Cardiac muscle cell (in vitro differentiated cells and primary cell): ENCODE measurements around the gene CYB561A3. TPM values are rescaled to one million over a fixed set of nuclear protein-coding genes. Genes with fewer than 3 reads are reported as not detected.

ENCODE experiments used
- DNase-seq, 2 donors: peaks; one replicate each; pipeline versions ENCODE4 v3.0.0 to v3.0.0-alpha.2; 2010 to 2017; ENCODE audit warnings: low read depth in 1 of 2, low spot score in 1 of 2
- H3K27ac ChIP-seq: fragments of 200-600 bp; sonication (generic); 2 replicates; pipeline ENCODE4 v1.5.1; 2016
- H3K27me3 ChIP-seq: fragments of 200-600 bp; sonication (generic); 2 replicates; pipeline ENCODE4 v1.6.0; 2016; ENCODE audit warnings: control low read depth
- H3K36me3 ChIP-seq: fragments of 200-600 bp; sonication (generic); 2 replicates; pipeline ENCODE4 v1.5.1; 2016; ENCODE audit warnings: control low read depth
- H3K4me1 ChIP-seq: fragments of 200-600 bp; sonication (generic); 2 replicates; pipeline ENCODE4 v1.8.1; 2017; ENCODE audit warnings: low read depth, mild to moderate bottlenecking, mixed run types
- H3K4me3 ChIP-seq: fragments of 200-600 bp; sonication (generic); 2 replicates; pipeline ENCODE4 v1.5.1; 2016; ENCODE audit warnings: mild to moderate bottlenecking
- H3K9me3 ChIP-seq: fragments of 200-600 bp; sonication (generic); 2 replicates; pipeline ENCODE4 v1.5.1; 2017; ENCODE audit warnings: low read depth, mild to moderate bottlenecking, control low read depth
- polyA plus RNA-seq: library from polyadenylated mRNA; unstranded; fragments of >200 nt; fragmentation: Nextera tagmentation; extraction: Ambion mirVana; gene quantifications from 2 replicates; pipeline ENCODE4 v1.2.1, GENCODE V29; 2016
- total RNA-seq: library from RNA; depleted of rRNA; stranded (reverse); fragments of >200 nt; gene quantifications from 2 replicates; pipeline ENCODE4 v1.2.3, GENCODE V29; 2016
- TF ChIP-seq, protein P1 (sequence below): IDR thresholded peaks from 2 replicates; pipeline ENCODE4 v1.5.1; 2012; ENCODE audit warnings: low read depth, mild to moderate bottlenecking, low read length

CYB561A3 gene
- total and polyA plus RNA-seq, 2 experiments from 2014 or later = 12.6 to 13.5 TPM

DNA sequence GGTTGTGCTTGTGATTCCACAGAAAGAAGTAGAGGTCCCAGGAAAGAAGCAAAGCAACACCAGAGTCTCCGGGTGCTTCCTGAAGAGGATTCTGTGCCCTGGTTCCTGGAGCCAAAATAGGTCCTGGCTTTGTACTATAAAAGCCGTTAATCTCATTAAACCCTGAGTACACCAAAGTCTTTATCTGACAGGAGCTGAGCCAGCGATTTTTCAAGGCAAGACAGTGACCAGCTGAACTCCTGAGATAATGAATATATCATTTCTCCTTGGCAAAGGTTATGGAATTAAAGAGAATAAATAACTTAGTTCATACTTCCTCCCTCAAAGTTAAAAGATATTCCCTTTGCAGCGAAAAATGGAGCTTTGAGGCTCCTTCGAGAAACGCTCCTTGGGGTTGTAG lies 5.7 kb upstream of the CYB561A3 start:
- no peak overlapping the region for H3K27ac ChIP-seq
- peaks cover 52% of the 10 kb centered on the region for H3K36me3 ChIP-seq
- no peak for DNase-seq
- no peaks in the 10 kb centered on the region for H3K4me1 ChIP-seq
- no peaks in the 10 kb centered on the region for H3K27me3 ChIP-seq
- TF ChIP-seq, protein P1, sequence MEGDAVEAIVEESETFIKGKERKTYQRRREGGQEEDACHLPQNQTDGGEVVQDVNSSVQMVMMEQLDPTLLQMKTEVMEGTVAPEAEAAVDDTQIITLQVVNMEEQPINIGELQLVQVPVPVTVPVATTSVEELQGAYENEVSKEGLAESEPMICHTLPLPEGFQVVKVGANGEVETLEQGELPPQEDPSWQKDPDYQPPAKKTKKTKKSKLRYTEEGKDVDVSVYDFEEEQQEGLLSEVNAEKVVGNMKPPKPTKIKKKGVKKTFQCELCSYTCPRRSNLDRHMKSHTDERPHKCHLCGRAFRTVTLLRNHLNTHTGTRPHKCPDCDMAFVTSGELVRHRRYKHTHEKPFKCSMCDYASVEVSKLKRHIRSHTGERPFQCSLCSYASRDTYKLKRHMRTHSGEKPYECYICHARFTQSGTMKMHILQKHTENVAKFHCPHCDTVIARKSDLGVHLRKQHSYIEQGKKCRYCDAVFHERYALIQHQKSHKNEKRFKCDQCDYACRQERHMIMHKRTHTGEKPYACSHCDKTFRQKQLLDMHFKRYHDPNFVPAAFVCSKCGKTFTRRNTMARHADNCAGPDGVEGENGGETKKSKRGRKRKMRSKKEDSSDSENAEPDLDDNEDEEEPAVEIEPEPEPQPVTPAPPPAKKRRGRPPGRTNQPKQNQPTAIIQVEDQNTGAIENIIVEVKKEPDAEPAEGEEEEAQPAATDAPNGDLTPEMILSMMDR = no peak
- no peaks in the 10 kb centered on the region for H3K9me3 ChIP-seq
- no peak overlapping the region for H3K4me3 ChIP-seq

DNA sequence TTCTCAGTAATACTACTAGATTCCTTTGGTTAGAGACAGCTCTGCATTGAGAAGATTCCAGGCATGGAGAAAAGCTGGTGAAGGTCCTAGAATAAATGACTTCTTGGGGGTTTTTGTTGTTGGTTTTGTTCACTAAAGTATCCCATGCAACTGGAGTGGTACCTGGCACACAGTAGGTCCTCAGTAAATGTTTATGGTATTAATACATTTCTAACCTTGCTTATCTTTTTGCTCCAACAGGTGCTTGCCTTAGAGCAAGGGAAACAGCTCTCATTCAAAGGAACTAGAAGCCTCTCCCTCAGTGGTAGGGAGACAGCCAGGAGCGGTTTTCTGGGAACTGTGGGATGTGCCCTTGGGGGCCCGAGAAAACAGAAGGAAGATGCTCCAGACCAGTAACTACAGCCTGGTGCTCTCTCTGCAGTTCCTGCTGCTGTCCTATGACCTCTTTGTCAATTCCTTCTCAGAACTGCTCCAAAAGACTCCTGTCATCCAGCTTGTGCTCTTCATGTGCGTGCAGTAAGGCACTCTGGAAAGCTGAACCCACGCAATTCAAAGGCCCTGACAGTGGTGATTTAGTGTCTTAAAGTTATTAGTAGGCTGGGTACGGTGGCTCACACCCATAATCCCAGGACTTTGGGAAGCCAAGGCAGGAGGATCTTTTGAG lies 2.5 kb upstream of the CYB561A3 start:
- no peak for DNase-seq
- H3K4me3 ChIP-seq = no peak overlapping the region
- TF ChIP-seq, protein P1 = no peak
- no peaks in the 10 kb centered on the region for H3K27me3 ChIP-seq
- H3K27ac ChIP-seq = no peak overlapping the region
- H3K36me3 ChIP-seq = peaks cover 44% of the 10 kb centered on the region
- peaks cover 9% of the 10 kb centered on the region for H3K4me1 ChIP-seq
- H3K9me3 ChIP-seq = no peaks in the 10 kb centered on the region

DNA sequence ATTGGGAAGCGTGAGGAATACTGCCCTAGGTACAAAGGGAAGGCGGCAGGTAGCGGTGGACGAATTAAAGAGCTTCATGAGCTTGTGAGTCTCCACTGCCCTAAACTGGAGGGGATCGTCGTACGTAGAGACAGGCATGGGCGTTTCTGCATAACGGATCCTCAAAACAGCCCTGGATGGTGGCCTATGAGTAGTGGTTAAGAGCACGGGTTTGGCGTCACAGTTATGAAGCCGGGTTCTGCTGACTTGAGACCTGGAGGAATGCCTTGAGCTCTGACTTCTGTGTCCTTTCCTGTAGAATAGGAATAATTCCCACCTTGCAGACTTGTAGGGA lies 827 bp upstream of the CYB561A3 start:
- Histone ChIP-seq H3K27me3 (no peaks in the 10 kb centered on the region), H3K4me3 (peak overlapping the region; percentile 60), H3K27ac (peak overlapping the region; percentile 98), H3K9me3 (no peaks in the 10 kb centered on the region), H3K4me1 (peaks cover 9% of the 10 kb centered on the region), H3K36me3 (peaks cover 30% of the 10 kb centered on the region)
- DNase-seq = peak; percentile 55 to 67
- TF ChIP-seq, protein P1 = no peak

DNA sequence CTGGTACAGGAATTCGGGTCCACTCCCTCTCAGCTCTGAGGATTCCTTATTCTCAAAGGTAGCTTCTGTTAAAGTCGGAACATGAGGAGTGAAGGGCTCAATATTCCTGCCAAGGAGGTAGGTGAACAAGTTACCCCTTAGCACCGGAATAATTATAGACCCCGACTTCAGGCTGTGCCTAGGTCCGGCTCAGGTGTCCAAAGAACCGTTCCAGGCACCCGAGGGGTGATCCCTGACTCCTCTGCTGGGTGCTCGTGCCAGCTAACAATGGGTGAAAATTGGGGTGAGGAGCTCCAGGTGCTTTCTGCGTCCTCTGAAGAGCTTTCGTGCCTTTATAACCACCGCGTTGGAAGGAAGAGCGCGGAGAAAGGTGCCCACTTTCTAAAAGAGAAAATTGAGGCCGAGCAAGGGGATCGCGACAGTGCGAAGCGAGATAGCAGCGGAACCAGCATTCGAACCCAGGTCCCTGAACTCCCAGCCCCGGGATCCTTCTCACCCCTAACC lies 393 bp downstream of the CYB561A3 start:
- Histone ChIP-seq H3K27me3 (no peaks in the 10 kb centered on the region), H3K9me3 (no peaks in the 10 kb centered on the region), H3K4me1 (peaks cover 9% of the 10 kb centered on the region), H3K36me3 (peaks cover 19% of the 10 kb centered on the region), H3K4me3 (peak overlapping the region; percentile 60), H3K27ac (peak overlapping the region; percentile 98)
- TF ChIP-seq, protein P1 = no peak
- no peak for DNase-seq

DNA sequence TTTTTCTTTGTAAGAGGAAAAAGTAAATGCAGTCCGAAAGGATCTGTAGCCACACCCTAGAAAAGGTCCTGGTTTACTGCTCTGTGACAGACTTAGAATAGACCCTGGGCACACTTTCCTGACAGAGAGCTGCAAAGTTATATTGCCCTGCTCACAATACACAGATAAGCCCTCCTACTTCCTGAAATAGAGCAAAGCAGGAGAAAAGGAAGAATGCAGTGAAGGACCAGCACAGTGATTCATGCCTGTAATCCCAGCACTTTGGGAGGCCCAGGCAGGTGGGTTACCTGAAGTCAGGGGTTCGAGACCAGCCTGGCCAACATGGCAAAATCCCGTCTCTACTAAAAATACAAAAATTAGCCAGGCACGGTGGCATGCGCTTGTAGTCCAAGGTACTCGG lies 2.2 kb downstream of the CYB561A3 start:
- Histone ChIP-seq H3K27me3 (no peaks in the 10 kb centered on the region), H3K9me3 (no peaks in the 10 kb centered on the region), H3K27ac (no peak overlapping the region), H3K4me1 (peaks cover 9% of the 10 kb centered on the region), H3K36me3 (peaks cover 7% of the 10 kb centered on the region), H3K4me3 (no peak overlapping the region)
- no peak for DNase-seq
- TF ChIP-seq, protein P1 = no peak
